ENCODE data around the gene CYP11A1.

DNA sequence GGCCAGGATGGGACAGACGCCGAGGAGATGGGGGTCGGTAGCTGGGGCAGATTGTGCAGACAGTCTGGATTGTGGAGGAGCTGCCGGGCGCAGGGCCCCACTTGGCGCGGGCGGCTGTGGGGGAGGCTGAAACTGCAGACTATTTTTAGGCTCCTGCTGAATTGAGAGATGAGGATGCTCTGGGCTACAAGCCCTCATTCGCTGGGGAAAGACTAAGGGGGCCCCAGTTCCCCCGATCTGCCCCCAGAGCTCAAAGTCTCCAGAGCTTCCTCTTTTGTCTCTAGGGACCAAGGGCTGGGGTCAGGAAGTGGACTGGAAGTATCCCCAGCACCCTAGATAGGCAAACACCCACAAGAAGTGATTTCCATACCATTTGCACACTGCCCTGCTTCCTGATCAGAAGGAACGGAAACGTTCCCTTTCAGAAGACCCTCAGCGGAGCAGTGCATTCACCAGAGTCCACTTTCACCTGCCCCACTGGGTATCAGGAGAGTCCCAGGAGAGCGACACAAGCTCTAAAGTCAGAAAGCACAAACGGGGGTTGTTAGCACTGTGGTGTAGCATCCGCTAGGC, 36.6 kb upstream of the CYP11A1 start:
- TF ChIP-seq, protein P1, sequence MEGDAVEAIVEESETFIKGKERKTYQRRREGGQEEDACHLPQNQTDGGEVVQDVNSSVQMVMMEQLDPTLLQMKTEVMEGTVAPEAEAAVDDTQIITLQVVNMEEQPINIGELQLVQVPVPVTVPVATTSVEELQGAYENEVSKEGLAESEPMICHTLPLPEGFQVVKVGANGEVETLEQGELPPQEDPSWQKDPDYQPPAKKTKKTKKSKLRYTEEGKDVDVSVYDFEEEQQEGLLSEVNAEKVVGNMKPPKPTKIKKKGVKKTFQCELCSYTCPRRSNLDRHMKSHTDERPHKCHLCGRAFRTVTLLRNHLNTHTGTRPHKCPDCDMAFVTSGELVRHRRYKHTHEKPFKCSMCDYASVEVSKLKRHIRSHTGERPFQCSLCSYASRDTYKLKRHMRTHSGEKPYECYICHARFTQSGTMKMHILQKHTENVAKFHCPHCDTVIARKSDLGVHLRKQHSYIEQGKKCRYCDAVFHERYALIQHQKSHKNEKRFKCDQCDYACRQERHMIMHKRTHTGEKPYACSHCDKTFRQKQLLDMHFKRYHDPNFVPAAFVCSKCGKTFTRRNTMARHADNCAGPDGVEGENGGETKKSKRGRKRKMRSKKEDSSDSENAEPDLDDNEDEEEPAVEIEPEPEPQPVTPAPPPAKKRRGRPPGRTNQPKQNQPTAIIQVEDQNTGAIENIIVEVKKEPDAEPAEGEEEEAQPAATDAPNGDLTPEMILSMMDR (IDR thresholded peaks at IDR 0.05; ENCODE audit: insufficient read depth, low read depth, low read length): no peak
- no peak for TF ChIP-seq EZH2 (IDR thresholded peaks at IDR 0.05; ENCODE audit: insufficient read depth, low read length)
